PC-3 (cell line): Measurements from ENCODE around the gene AUTS2. TPM values are rescaled to one million over a fixed set of nuclear protein-coding genes. Genes with fewer than 3 reads are reported as not detected.

Source experiments
- ATAC-seq: fragments of 200-7000 bp; cut with Tn5 transposase; 2 replicates; pipeline ENCODE4 v1.9.1; 2020; ENCODE audit warnings: mild to moderate bottlenecking, moderate library complexity
- BruUV-seq: library from RNA; stranded (reverse); fragments of 400-500 nt; replicated peaks from 2 replicates; lab custom pipeline; 2021; lab: Mats Ljungman, UMichigan
- CTCF ChIA-PET: fragments of 300-600 bp; sonication (Branson Sonifier 250); formaldehyde crosslinking; loops from one replicate; lab custom pipeline; 2022; ENCODE audit warnings: antibody characterized with exemption; lab: Charles Lee
- POLR2A ChIA-PET: fragments of 300-600 bp; sonication (Branson Sonifier 250); formaldehyde crosslinking; loops from one replicate; lab custom pipeline; 2022; ENCODE audit warnings: antibody characterized with exemption; ENCODE audit not compliant: unreplicated experiment; lab: Charles Lee
- DNase-seq: peaks from one replicate; pipeline ENCODE4 v3.0.0-alpha.2; 2015
- H2AFZ ChIP-seq: fragments of 300-600 bp; sonication (generic); 2 replicates; pipeline ENCODE4 v1.6.0; 2016; ENCODE audit warnings: antibody characterized with exemption, low read length
- H3F3A ChIP-seq: fragments of 300-600 bp; sonication (generic); one replicate; pipeline ENCODE4 v1.6.0; 2017; ENCODE audit warnings: antibody characterized with exemption, low read length, control low read depth, mild to moderate bottlenecking; ENCODE audit not compliant: unreplicated experiment
- H3K27ac ChIP-seq: fragments of 300-600 bp; sonication (generic); 2 replicates; pipeline ENCODE4 v1.5.1; 2016; ENCODE audit warnings: mild to moderate bottlenecking, low read length
- H3K27me3 ChIP-seq: fragments of 300-600 bp; sonication (generic); 2 replicates; pipeline ENCODE4 v1.6.1; 2016; ENCODE audit warnings: low read length, mixed read lengths
- H3K36me3 ChIP-seq: fragments of 300-600 bp; sonication (generic); 2 replicates; pipeline ENCODE4 v1.6.1; 2016; ENCODE audit warnings: low read depth, mixed run types, low read length, mixed read lengths
- H3K4me1 ChIP-seq: fragments of 300-600 bp; sonication (generic); 2 replicates; pipeline ENCODE4 v1.5.1; 2016; ENCODE audit warnings: low read length; ENCODE audit not compliant: insufficient read depth
- H3K4me2 ChIP-seq: fragments of 300-600 bp; sonication (generic); 2 replicates; pipeline ENCODE4 v1.6.0; 2016; ENCODE audit warnings: low read length
- H3K4me3 ChIP-seq: fragments of 300-600 bp; sonication (generic); 2 replicates; pipeline ENCODE4 v1.5.1; 2016; ENCODE audit warnings: mild to moderate bottlenecking, low read length, mixed read lengths
- H3K79me2 ChIP-seq: fragments of 300-600 bp; sonication (generic); 2 replicates; pipeline ENCODE4 v1.6.1; 2017; ENCODE audit warnings: low read length, mixed read lengths
- H3K9ac ChIP-seq: fragments of 300-600 bp; sonication (generic); 2 replicates; pipeline ENCODE4 v1.6.0; 2016; ENCODE audit warnings: mild to moderate bottlenecking, low read length
- H3K9me2 ChIP-seq: fragments of 300-600 bp; sonication (generic); replicated peaks from 2 replicates; pipeline ENCODE4 v1.6.1; 2016; ENCODE audit warnings: mixed run types, low read length, mixed read lengths
- H3K9me3 ChIP-seq: fragments of 300-600 bp; sonication (generic); 2 replicates; pipeline ENCODE4 v1.6.1; 2016; ENCODE audit warnings: low read length, mixed read lengths
- H4K20me1 ChIP-seq: fragments of 300-600 bp; sonication (generic); 2 replicates; pipeline ENCODE4 v1.6.1; 2016; ENCODE audit warnings: low read length, mixed read lengths
- CTCF ChIP-seq: fragments of 300-600 bp; sonication (generic); conservative IDR thresholded peaks from 2 replicates; pipeline ENCODE4 v1.5.1; 2017; ENCODE audit warnings: antibody characterized with exemption, low read depth, mild to moderate bottlenecking, low read length
- EZH2 ChIP-seq: fragments of 300-600 bp; sonication (generic); IDR thresholded peaks from one replicate; pipeline ENCODE4 v1.6.1; 2017; ENCODE audit warnings: antibody characterized with exemption, mild to moderate bottlenecking, low read length; ENCODE audit not compliant: unreplicated experiment
- EZH2phosphoT487 ChIP-seq: fragments of 300-600 bp; sonication (generic); IDR thresholded peaks from 2 replicates; pipeline ENCODE4 v1.6.1; 2018; ENCODE audit warnings: mild to moderate bottlenecking, antibody characterized with exemption, low read length, borderline replicate concordance
- intact Hi-C: fragments of 100-400 bp; cut with micrococcal nuclease; formaldehyde crosslinking; loops from 2 replicates; pipeline ENCODE4 v1.9.0; 2023
- total RNA-seq: library from RNA; depleted of rRNA; stranded (reverse); fragments of >200 nt; gene quantifications from 2 replicates; pipeline ENCODE4 v1.2.3, GENCODE V29; 2014

AUTS2 gene
- total RNA-seq, 1 experiment from 2014 or later, result not detected

- Histone ChIP-seq H3K9me2 (no peaks in the 10 kb centered on the region), H2AFZ (no peak overlapping the region), H3F3A (no peaks in the 10 kb centered on the region), H3K79me2 (no peaks in the 10 kb centered on the region), H3K36me3 (no peaks in the 10 kb centered on the region), H3K9ac (no peak overlapping the region), H4K20me1 (no peaks in the 10 kb centered on the region), H3K4me3 (no peak overlapping the region), H3K27me3 (no peaks in the 10 kb centered on the region), H3K4me1 (no peaks in the 10 kb centered on the region), H3K9me3 (peaks cover 7% of the 10 kb centered on the region; the same call in 1 of the 2 replicates), H3K27ac (no peak overlapping the region), H3K4me2 (no peak overlapping the region)
- ATAC-seq (no peak), DNase-seq (no peak)
- TF ChIP-seq EZH2 (no peak), EZH2phosphoT487 (no peak), CTCF (no peak)
- ChIA-PET POLR2A (no interaction called here), CTCF (no interaction called here)
- intact Hi-C loops, result no loop called here
- no TSS peak for BruUV-seq
Observed at GRCh38 chr7:69942573-69942972, 344.3 kb downstream of the AUTS2 start.

GRCh38 chr7:69946901-69947300 is 348.6 kb downstream of the AUTS2 start:
- DNase-seq (no peak), ATAC-seq (no peak)
- Histone ChIP-seq H3K9me3 (0 out of 2 replicates have a peak, but pooled peaks cover 10% of the 10 kb centered on the region), H3K4me2 (no peak overlapping the region), H3F3A (no peaks in the 10 kb centered on the region), H3K4me1 (no peaks in the 10 kb centered on the region), H4K20me1 (no peaks in the 10 kb centered on the region), H3K4me3 (no peak overlapping the region), H3K79me2 (no peaks in the 10 kb centered on the region), H3K27me3 (no peaks in the 10 kb centered on the region), H3K27ac (no peak overlapping the region), H2AFZ (no peak overlapping the region), H3K36me3 (no peaks in the 10 kb centered on the region), H3K9me2 (no peaks in the 10 kb centered on the region), H3K9ac (no peak overlapping the region)
- CTCF ChIA-PET, result no interaction called here
- BruUV-seq, result no TSS peak
- intact Hi-C loops, result no loop called here
- no peak for TF ChIP-seq EZH2
- TF ChIP-seq EZH2phosphoT487, result no peak
- TF ChIP-seq CTCF, result no peak
- POLR2A ChIA-PET, result no interaction called here

DNA sequence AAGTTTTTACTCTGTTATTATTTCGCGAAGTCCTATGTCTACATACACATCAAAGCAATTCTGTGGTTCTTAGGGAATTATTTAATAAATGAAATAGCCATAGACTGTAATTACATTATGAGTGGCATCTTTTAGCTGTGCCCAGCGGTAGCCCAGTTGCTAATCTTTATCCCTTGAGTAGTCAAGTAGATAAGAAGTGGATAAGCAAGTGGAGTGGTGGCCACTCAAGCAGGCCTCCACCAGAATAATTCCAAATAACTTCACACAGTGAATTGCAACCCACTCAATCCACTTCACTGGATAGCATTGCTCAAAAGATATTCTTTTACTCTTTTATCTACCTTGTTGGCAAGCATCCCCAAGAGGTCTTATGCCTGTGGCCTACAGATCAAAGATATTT is 349.7 kb downstream of the AUTS2 start:
- Histone ChIP-seq H3K4me1 (no peaks in the 10 kb centered on the region), H2AFZ (no peak overlapping the region), H3K9ac (no peak overlapping the region), H4K20me1 (no peaks in the 10 kb centered on the region), H3F3A (no peaks in the 10 kb centered on the region), H3K9me2 (no peaks in the 10 kb centered on the region), H3K27ac (no peak overlapping the region), H3K27me3 (no peaks in the 10 kb centered on the region), H3K36me3 (no peaks in the 10 kb centered on the region), H3K4me3 (no peak overlapping the region), H3K79me2 (no peaks in the 10 kb centered on the region), H3K9me3 (0 out of 2 replicates have a peak, but pooled peaks cover 5% of the 10 kb centered on the region), H3K4me2 (no peak overlapping the region)
- ChIA-PET POLR2A (no interaction called here), CTCF (no interaction called here)
- intact Hi-C loops, result no loop called here
- ATAC-seq (no peak), DNase-seq (no peak)
- TF ChIP-seq EZH2phosphoT487 (no peak), CTCF (no peak), EZH2 (no peak)
- no TSS peak for BruUV-seq
